A673 (cell line): Measurements from ENCODE around the gene BRME1.

ENCODE experiments used
- CTCF ChIP-seq: fragments of 300-800, 200-600 bp; sonication (generic); conservative IDR thresholded peaks from 2 replicates; pipeline ENCODE4 v1.5.1; 2017; ENCODE audit warnings: low read depth, mild to moderate bottlenecking, antibody characterized with exemption, low read length, moderate library complexity, mixed read lengths
- EZH2 ChIP-seq: fragments of 200-600 bp; sonication (generic); IDR thresholded peaks from 2 replicates; pipeline ENCODE4 v1.6.1; 2017; ENCODE audit warnings: borderline replicate concordance, low read depth, mild to moderate bottlenecking, mixed read lengths, antibody characterized with exemption, low read length; ENCODE audit not compliant: poor library complexity, severe bottlenecking

DNA sequence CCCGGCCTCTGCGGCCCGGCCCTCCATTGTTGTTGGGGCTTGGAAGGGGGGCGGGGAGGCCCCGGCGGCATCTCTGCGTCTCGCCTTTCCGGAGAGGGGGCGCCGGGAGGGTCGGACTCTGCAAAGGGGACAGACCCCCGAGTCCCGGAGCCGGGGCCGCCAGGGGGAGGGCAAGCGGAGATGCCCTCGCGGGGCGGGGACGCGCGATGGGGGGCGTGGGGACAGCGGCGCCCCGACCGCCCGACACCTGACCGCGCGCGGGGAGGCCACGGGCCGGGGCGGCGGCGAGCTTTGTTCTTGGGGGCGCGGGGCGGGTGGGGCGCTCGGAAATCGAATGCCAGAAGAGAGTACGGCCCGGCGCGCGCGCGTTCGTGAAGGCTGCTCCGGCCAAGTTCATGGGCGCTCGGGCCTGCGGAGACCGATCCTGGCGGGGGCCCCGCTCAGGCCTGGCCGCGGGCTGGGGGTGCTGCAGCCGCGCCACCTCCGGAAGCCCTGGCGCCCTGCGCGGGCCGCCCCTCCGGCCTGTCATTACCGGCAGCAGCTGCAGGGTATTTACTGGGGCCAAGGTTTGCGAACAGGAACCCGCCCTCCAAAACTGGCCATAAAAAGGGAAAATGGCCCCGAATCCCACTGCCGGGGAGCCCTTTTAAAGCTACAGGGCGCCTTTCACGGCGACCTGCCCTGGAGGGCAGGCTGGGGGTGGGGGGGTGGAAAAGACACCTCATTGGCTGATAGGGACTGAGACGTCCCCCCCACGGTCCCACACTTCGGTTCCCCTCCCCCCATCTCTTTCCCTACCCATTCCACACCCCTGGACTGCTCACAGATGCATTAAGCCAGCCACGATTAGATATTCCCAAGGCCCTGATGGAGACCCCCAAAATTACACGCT, 40.1 kb downstream of the BRME1 start:
- TF ChIP-seq CTCF (no peak), EZH2 (no peak)
